Sigmoid colon (tissue), 7 donors: Measurements from ENCODE around the gene SLC4A7. TPM values are rescaled to one million over a fixed set of nuclear protein-coding genes. Genes with fewer than 3 reads are reported as not detected.
A peak's percentile ranks its signal among the peaks of the same experiment; 100 is the strongest.

ENCODE experiments used
- DNase-seq: peaks from one replicate; pipeline ENCODE4 v3.0.0-alpha.2; 2019
- H3K27ac ChIP-seq, 4 donors: fragments of 200-600 bp; sonication (generic); one replicate each; pipeline ENCODE4 v1.5.1; 2016 to 2019; ENCODE audit warnings: mild to moderate bottlenecking in 1 of 4
- H3K27me3 ChIP-seq, 3 donors: fragments of 200-600 bp; sonication (generic); one replicate each; pipeline ENCODE4 v1.5.1; 2019; ENCODE audit warnings: mild to moderate bottlenecking in 1 of 3
- H3K36me3 ChIP-seq, 4 donors: fragments of 200-600 bp; sonication (generic); one replicate each; pipeline ENCODE4 v1.5.1; 2016 to 2019
- H3K4me1 ChIP-seq, 4 donors: fragments of 200-600 bp; sonication (generic); one replicate each; pipeline ENCODE4 v1.5.1; 2017 to 2019
- H3K4me3 ChIP-seq, 4 donors: fragments of 200-600 bp; sonication (generic); one replicate each; pipeline ENCODE4 v1.5.1; 2017 to 2019; ENCODE audit warnings: mild to moderate bottlenecking in 2 of 4, moderate library complexity in 1 of 4
- H3K9me3 ChIP-seq, 4 donors: fragments of 200-600 bp in 3 of 4; sonication (generic) in 3 of 4; one replicate each; pipeline versions ENCODE4 v1.5.1 to v1.6.1; 2013 to 2019
- CTCF ChIP-seq, 4 experiments: fragments of 450-650 bp in 3 of 4; fragments of 200-600 bp in 1 of 4; IDR thresholded peaks; one replicate each; pipeline ENCODE4 v1.5.1; 2016 to 2019; ENCODE audit warnings: antibody characterized with exemption in 4 of 4, mild to moderate bottlenecking in 3 of 4, moderate library complexity in 2 of 4
- EP300 ChIP-seq, 4 donors: sonication (generic); formaldehyde crosslinking; IDR thresholded peaks; one replicate each; pipeline ENCODE4 v1.6.1; 2017; ENCODE audit warnings: antibody characterized with exemption in 4 of 4
- POLR2A ChIP-seq, 2 donors: fragments of 450-650 bp; IDR thresholded peaks; one replicate each; pipeline ENCODE4 v1.6.1; 2016; ENCODE audit warnings: antibody characterized with exemption in 2 of 2, mild to moderate bottlenecking in 2 of 2, moderate library complexity in 2 of 2
- POLR2AphosphoS5 ChIP-seq, 4 donors: sonication (generic); formaldehyde crosslinking; IDR thresholded peaks; one replicate each; pipeline ENCODE4 v1.6.1; 2017; ENCODE audit warnings: antibody characterized with exemption in 4 of 4
- WGBS, 2 donors: extraction: QIAGEN DNeasy Blood & Tissue Kit; methylation state at CpG; one replicate each; pipeline ENCODE4 v1.1.7; 2013; 5-methylcytosine and 5-hydroxymethylcytosine counted together
- intact Hi-C: fragments of 100-400 bp; cut with DNase I; formaldehyde crosslinking; loops from one replicate; pipeline ENCODE4 v1.15.1; 2023
- polyA plus RNA-seq, 3 donors: library from polyadenylated mRNA; stranded (reverse); fragments of 200-250 nt; gene quantifications; one replicate each; pipeline ENCODE4 v1.2.3, GENCODE V29; 2013
- total RNA-seq, 4 donors: library from RNA; depleted of rRNA; stranded (reverse); fragments of >200 nt; gene quantifications; one replicate each; pipeline ENCODE4 v1.1.0, GENCODE V29; 2016
- donor health status: healthy with polysubstance abuse.
- donor health status: Bipolar disorder and iron deficiency.
- donor health status: healthy.

Gene SLC4A7
- total and polyA plus RNA-seq, 7 donors: 1.6 to 91.0 (median 63.8) TPM

- TF ChIP-seq EP300 (IDR thresholded peaks at IDR 0.05) (no peak), POLR2A (IDR thresholded peaks at IDR 0.05) (no peak), CTCF (IDR thresholded peaks at IDR 0.05) (no peak), POLR2AphosphoS5 (IDR thresholded peaks at IDR 0.05) (no peak)
Observed at GRCh38 chr3:27345493-27345892, 138.7 kb downstream of the SLC4A7 start.

GRCh38 chr3:27345045-27345444 lies 139.1 kb downstream of the SLC4A7 start:
- H3K27ac ChIP-seq: no peak overlapping the region
- no peak for DNase-seq

More at GRCh38 chr3:27345493-27345892, 138.7 kb downstream of the SLC4A7 start:
- no peaks in the 10 kb centered on the region for H3K36me3 ChIP-seq
- intact Hi-C loops: no loop called here
- no peak overlapping the region for H3K27ac ChIP-seq
- WGBS, 2 donors: 17 to 39% methylated on average over 5 of the region's 5 CpGs
- peaks cover 0 to 28% (median 12%) of the 10 kb centered on the region in 4 donors for H3K4me1 ChIP-seq
- no peak for DNase-seq
- no peak overlapping the region for H3K4me3 ChIP-seq
- H3K9me3 ChIP-seq: no peaks in the 10 kb centered on the region
- no peaks in the 10 kb centered on the region for H3K27me3 ChIP-seq

GRCh38 chr3:27344192-27344591 lies 140.0 kb downstream of the SLC4A7 start:
- no peaks in the 10 kb centered on the region for H3K27me3 ChIP-seq
- H3K9me3 ChIP-seq: no peaks in the 10 kb centered on the region
- intact Hi-C loops: no loop called here
- TF ChIP-seq POLR2A (IDR thresholded peaks at IDR 0.05) (no peak), CTCF (IDR thresholded peaks at IDR 0.05) (no peak), POLR2AphosphoS5 (IDR thresholded peaks at IDR 0.05) (no peak), EP300 (IDR thresholded peaks at IDR 0.05) (no peak)
- no peak for DNase-seq
- H3K4me1 ChIP-seq: peaks cover 0 to 31% (median 12%) of the 10 kb centered on the region in 4 donors
- H3K36me3 ChIP-seq: no peaks in the 10 kb centered on the region
- no peak overlapping the region for H3K27ac ChIP-seq
- H3K4me3 ChIP-seq: no peak overlapping the region
- 96 to 97% methylated on average over 3 of the region's 3 CpGs for whole genome bisulfite sequencing, 2 donors

More at GRCh38 chr3:27345045-27345444, 139.1 kb downstream of the SLC4A7 start:
- Histone ChIP-seq H3K36me3 (no peaks in the 10 kb centered on the region), H3K4me3 (no peak overlapping the region), H3K4me1 (peaks cover 0 to 31% (median 12%) of the 10 kb centered on the region in 4 donors), H3K9me3 (no peaks in the 10 kb centered on the region), H3K27me3 (no peaks in the 10 kb centered on the region)
- intact Hi-C loops: no loop called here
- 61 to 84% methylated on average over 2 of the region's 2 CpGs for WGBS, 2 donors
- TF ChIP-seq CTCF (IDR thresholded peaks at IDR 0.05): no peak
- no peak for TF ChIP-seq POLR2A (IDR thresholded peaks at IDR 0.05)
- TF ChIP-seq POLR2AphosphoS5 (IDR thresholded peaks at IDR 0.05): no peak
- no peak for TF ChIP-seq EP300 (IDR thresholded peaks at IDR 0.05)

GRCh38 chr3:27342267-27342666 lies 141.9 kb downstream of the SLC4A7 start:
- intact Hi-C loops: no loop called here
- peaks cover 0 to 31% (median 12%) of the 10 kb centered on the region in 4 donors for H3K4me1 ChIP-seq
- H3K27ac ChIP-seq: peak overlapping the region in 3 of 4 donors; percentile 53 to 65 (median 57)
- DNase-seq: no peak
- H3K9me3 ChIP-seq: no peaks in the 10 kb centered on the region
- no peaks in the 10 kb centered on the region for H3K27me3 ChIP-seq
- 87 to 90% methylated on average over 1 of the region's 1 CpG for WGBS, 2 donors
- TF ChIP-seq CTCF (IDR thresholded peaks at IDR 0.05): no peak
- peak in 2 of 4 donors; percentile 50 to 64 for TF ChIP-seq POLR2AphosphoS5 (IDR thresholded peaks at IDR 0.05)
- TF ChIP-seq EP300 (IDR thresholded peaks at IDR 0.05): no peak
- TF ChIP-seq POLR2A (IDR thresholded peaks at IDR 0.05): no peak
- H3K4me3 ChIP-seq: no peak overlapping the region
- H3K36me3 ChIP-seq: no peaks in the 10 kb centered on the region

- H3K27me3 ChIP-seq: no peaks in the 10 kb centered on the region
- no peaks in the 10 kb centered on the region for H3K9me3 ChIP-seq
- intact Hi-C loops: no loop called here
- peak overlapping the region in 1 of 4 donors; percentile 65 for H3K27ac ChIP-seq
- DNase-seq: no peak
- peaks cover 0 to 31% (median 12%) of the 10 kb centered on the region in 4 donors for H3K4me1 ChIP-seq
- no peak for TF ChIP-seq POLR2AphosphoS5 (IDR thresholded peaks at IDR 0.05)
- TF ChIP-seq CTCF (IDR thresholded peaks at IDR 0.05): no peak
- TF ChIP-seq EP300 (IDR thresholded peaks at IDR 0.05): no peak
- no peaks in the 10 kb centered on the region for H3K36me3 ChIP-seq
- WGBS, 2 donors: 38 to 79% methylated on average over 1 of the region's 1 CpG
- H3K4me3 ChIP-seq: no peak overlapping the region
Observed at GRCh38 chr3:27340534-27340933, 143.7 kb downstream of the SLC4A7 start.
